Nephron (organoid): ENCODE results near the gene KIR3DL2.
"Not testable (repeated sequence)": the region's sequence is repeated elsewhere in the genome, so short reads cannot be mapped to it uniquely, and the experiment has no call there.

Source experiments
- H3K27ac Mint-ChIP-seq, 3 experiments: 2 replicates each; pipeline ENCODE4 v1.8.0; 2020; ENCODE audit warnings: mixed read lengths in 3 of 3, mild to moderate bottlenecking in 2 of 3, moderate library complexity in 1 of 3
- H3K27me3 Mint-ChIP-seq: 2 replicates; pipeline ENCODE4 v1.8.0; 2021; ENCODE audit warnings: low read depth, mild to moderate bottlenecking, moderate library complexity, mixed read lengths
- H3K36me3 Mint-ChIP-seq: 2 replicates; pipeline ENCODE4 v1.8.0; 2020; ENCODE audit warnings: low read depth, mixed read lengths
- H3K4me1 Mint-ChIP-seq: 2 replicates; pipeline ENCODE4 v1.8.0; 2020; ENCODE audit warnings: mixed read lengths
- H3K4me3 Mint-ChIP-seq, 3 experiments: 2 replicates each; pipeline ENCODE4 v1.8.0; 2020; ENCODE audit warnings: mild to moderate bottlenecking in 3 of 3, mixed read lengths in 3 of 3, moderate library complexity in 2 of 3
- H3K9me3 Mint-ChIP-seq: 2 replicates; pipeline ENCODE4 v1.8.0; 2020; ENCODE audit warnings: mixed read lengths
- TF ChIP-seq, protein P1 (sequence below), 3 experiments: fragments of 200-600 bp; sonication (generic); IDR thresholded peaks; one replicate each; pipeline ENCODE4 v1.5.0; 2021; ENCODE audit warnings: antibody characterized with exemption in 3 of 3; ENCODE audit not compliant: unreplicated experiment in 3 of 3

KIR3DL2 gene

GRCh38 chr19:54905421-54905802 is 55.2 kb downstream of the KIR3DL2 start:
- Mint-ChIP-seq H3K27me3 (no peaks in the 10 kb centered on the region), H3K36me3 (no peaks in the 10 kb centered on the region), H3K27ac (no peak overlapping the region), H3K9me3 (peaks cover 21% of the 10 kb centered on the region), H3K4me3 (no peak overlapping the region), H3K4me1 (no peaks in the 10 kb centered on the region)
- TF ChIP-seq, protein P1, sequence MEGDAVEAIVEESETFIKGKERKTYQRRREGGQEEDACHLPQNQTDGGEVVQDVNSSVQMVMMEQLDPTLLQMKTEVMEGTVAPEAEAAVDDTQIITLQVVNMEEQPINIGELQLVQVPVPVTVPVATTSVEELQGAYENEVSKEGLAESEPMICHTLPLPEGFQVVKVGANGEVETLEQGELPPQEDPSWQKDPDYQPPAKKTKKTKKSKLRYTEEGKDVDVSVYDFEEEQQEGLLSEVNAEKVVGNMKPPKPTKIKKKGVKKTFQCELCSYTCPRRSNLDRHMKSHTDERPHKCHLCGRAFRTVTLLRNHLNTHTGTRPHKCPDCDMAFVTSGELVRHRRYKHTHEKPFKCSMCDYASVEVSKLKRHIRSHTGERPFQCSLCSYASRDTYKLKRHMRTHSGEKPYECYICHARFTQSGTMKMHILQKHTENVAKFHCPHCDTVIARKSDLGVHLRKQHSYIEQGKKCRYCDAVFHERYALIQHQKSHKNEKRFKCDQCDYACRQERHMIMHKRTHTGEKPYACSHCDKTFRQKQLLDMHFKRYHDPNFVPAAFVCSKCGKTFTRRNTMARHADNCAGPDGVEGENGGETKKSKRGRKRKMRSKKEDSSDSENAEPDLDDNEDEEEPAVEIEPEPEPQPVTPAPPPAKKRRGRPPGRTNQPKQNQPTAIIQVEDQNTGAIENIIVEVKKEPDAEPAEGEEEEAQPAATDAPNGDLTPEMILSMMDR (IDR thresholded peaks at IDR 0.05; ENCODE audit: unreplicated experiment in 3 of 3), result no peak

- no peaks in the 10 kb centered on the region for H3K36me3 Mint-ChIP-seq
- no peak within 1 kb of the TSS for H3K4me3 Mint-ChIP-seq
- TF ChIP-seq, protein P1 (IDR thresholded peaks at IDR 0.05; ENCODE audit: unreplicated experiment in 3 of 3), result no peak
- no peak within 1 kb of the TSS for H3K27ac Mint-ChIP-seq
- H3K27me3 Mint-ChIP-seq, result no peaks in the 10 kb centered on the region
- H3K4me1 Mint-ChIP-seq, result no peaks in the 10 kb centered on the region
- H3K9me3 Mint-ChIP-seq, result peaks cover 22% of the 10 kb centered on the region
Measured at GRCh38 chr19:54905803-54906511, 55.7 kb downstream of the KIR3DL2 start, which contains the start of gene NCR1. NCR1 (plus strand) TSS chr19:54906148; CDS start chr19:54906188, 40 bp downstream.

DNA sequence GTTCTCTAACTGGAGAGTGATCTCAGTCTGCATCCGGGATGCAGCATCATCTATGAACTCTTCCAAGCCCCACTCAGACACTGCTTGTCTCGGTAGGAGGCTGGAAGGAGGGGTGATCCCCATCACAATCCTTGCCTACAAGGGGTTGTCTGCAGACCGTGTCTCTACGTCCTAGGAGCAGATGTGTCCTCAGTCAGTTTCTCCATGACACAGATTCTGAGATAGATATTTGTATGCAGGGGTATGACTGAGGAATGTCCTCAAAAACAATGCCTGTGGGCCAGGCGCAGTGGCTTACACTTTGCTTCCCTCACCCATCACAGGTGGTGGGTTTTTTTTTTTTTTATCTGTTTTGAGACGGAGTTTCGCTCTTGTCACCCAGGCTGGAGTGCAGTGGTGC is 56.6 kb downstream of the KIR3DL2 start:
- no peaks in the 10 kb centered on the region for H3K36me3 Mint-ChIP-seq

DNA sequence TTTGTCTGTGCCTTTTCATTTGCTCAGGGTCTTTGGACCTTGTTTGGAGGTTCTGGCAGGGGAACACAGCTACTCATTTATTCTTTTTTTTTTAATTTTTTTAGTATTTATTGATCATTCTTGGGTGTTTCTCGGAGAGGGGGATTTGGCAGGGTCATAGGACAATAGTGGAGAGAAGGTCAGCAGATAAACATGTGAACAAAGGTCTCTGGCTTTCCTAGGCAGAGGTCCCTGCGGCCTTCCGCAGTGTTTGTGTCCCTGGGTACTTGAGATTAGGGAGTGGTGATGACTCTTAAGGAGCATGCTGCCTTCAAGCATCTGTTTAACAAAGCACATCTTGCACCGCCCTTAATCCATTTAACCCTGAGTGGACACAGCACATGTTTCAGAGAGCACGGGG is 57.7 kb downstream of the KIR3DL2 start:
- not testable (repeated sequence) for H3K36me3 Mint-ChIP-seq, H3K27ac Mint-ChIP-seq, H3K4me3 Mint-ChIP-seq, H3K4me1 Mint-ChIP-seq, H3K27me3 Mint-ChIP-seq
- peaks cover 26% of the 10 kb centered on the region for H3K9me3 Mint-ChIP-seq

More for the DNA sequence above, 56.6 kb downstream of the KIR3DL2 start:
- H3K27me3 Mint-ChIP-seq, result no peaks in the 10 kb centered on the region
- peaks cover 21% of the 10 kb centered on the region for H3K9me3 Mint-ChIP-seq
- no peaks in the 10 kb centered on the region for H3K4me1 Mint-ChIP-seq
- H3K27ac Mint-ChIP-seq, result no peak overlapping the region
- TF ChIP-seq, protein P1 (IDR thresholded peaks at IDR 0.05; ENCODE audit: unreplicated experiment in 3 of 3), result no peak
- H3K4me3 Mint-ChIP-seq, result no peak overlapping the region
